Uterus (tissue), 2 donors: ENCODE measurements around the gene ACOXL.

Experiments used
- POLR2A ChIP-seq, 2 donors: fragments of 450-650 bp; IDR thresholded peaks; one replicate each; pipeline ENCODE4 v1.6.1; 2016; ENCODE audit warnings: antibody characterized with exemption in 2 of 2, mild to moderate bottlenecking in 1 of 2, moderate library complexity in 1 of 2
- TF ChIP-seq, protein P1 (sequence below), 4 experiments: fragments of 200-600 bp in 2 of 4; fragments of 450-650 bp in 2 of 4; sonication (generic) in 2 of 4; IDR thresholded peaks; one replicate each; pipeline ENCODE4 v1.5.1; 2016 to 2019; ENCODE audit warnings: antibody characterized with exemption in 4 of 4, mild to moderate bottlenecking in 2 of 4, moderate library complexity in 1 of 4

DNA sequence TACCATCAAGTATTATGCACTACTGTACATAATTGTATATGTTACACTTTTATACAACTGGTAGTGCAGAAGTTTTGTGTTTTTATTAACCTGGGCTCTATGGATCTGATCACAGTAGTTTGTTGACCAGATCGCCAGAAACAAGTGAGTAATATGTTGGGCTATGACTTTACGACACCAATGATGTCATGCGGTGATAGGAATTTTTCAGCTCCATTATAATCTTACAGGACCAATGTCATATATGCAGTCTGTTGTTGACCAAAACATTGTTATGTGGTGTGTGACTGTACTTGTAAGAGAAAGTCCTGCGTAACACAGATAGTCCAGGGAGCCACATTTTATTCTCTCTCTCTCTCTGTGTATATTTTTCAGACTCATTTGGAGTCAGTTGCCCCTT is 4.5 kb upstream of the ACOXL start:
- TF ChIP-seq, protein P1, sequence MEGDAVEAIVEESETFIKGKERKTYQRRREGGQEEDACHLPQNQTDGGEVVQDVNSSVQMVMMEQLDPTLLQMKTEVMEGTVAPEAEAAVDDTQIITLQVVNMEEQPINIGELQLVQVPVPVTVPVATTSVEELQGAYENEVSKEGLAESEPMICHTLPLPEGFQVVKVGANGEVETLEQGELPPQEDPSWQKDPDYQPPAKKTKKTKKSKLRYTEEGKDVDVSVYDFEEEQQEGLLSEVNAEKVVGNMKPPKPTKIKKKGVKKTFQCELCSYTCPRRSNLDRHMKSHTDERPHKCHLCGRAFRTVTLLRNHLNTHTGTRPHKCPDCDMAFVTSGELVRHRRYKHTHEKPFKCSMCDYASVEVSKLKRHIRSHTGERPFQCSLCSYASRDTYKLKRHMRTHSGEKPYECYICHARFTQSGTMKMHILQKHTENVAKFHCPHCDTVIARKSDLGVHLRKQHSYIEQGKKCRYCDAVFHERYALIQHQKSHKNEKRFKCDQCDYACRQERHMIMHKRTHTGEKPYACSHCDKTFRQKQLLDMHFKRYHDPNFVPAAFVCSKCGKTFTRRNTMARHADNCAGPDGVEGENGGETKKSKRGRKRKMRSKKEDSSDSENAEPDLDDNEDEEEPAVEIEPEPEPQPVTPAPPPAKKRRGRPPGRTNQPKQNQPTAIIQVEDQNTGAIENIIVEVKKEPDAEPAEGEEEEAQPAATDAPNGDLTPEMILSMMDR (IDR thresholded peaks at IDR 0.05), result no peak
- no peak for TF ChIP-seq POLR2A (IDR thresholded peaks at IDR 0.05)
